Measurements from ENCODE around the gene OR52E5. TPM values are rescaled to one million over a fixed set of nuclear protein-coding genes. Genes with fewer than 3 reads are reported as not detected.

The OR52E5 gene
- total RNA-seq = not detected
- polyA plus RNA-seq = not detected
- 0 reads per million in 6 experiments for total RNA-seq

DNA sequence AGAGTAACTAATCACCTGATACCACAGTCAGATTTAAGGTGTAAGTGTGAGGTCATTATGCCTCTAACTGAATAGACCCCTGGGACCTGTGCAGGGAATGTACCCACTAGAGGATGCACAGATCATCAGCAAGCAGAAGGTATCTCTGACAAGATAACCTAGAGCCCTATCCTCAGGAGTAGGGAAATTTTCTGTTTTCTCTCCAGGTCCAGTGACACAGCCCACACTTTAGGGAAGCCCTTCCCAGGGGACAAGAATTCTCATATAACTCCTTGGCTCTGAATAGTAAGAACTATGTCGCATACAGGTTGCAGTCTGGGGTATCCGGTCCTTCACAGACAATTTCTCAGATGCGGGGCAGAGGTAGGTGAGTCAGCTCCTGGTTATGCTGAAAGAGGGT lies at the start of gene OR52E5:
Gene OR52E5, plus strand, starts transcription at position 301 of the 400 bp plus-strand sequence. CDS start 7,569 bp downstream, outside the sequence.
- Mint-ChIP-seq H3K9me3 (no peaks in the 10 kb centered on the region), H3K36me3 (no peaks in the 10 kb centered on the region), H3K27ac (no peak within 1 kb of the TSS), H3K4me3 (no peak within 1 kb of the TSS), H3K4me1 (no peaks in the 10 kb centered on the region), H3K27me3 (peaks cover 3 to 15% (median 6%) of the 10 kb centered on the region in 5 donors)
- ATAC-seq (no peak), DNase-seq (no peak)
- POLR2A ChIA-PET = no interaction called here

DNA sequence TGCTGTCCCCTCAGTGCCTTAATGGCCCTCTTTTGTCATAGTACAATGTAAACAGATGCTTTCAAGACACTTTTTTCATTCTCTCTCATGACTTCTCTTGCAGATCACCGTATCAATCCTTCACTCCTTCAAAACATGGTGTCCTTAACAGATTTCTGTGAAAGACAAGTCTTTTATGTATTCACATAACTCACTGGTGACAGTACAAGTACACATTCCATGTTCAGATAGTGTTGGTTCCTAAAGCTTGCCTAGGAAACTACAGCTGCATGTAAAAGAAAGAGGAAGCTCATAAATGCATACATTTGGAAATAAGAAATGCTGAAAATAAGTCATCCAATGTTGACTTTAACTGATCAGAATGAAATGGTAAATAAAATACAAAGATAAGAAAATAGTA lies 46.3 kb upstream of the OR52E5 start:
- Mint-ChIP-seq H3K4me3 (no peak overlapping the region), H3K36me3 (no peaks in the 10 kb centered on the region), H3K4me1 (no peaks in the 10 kb centered on the region), H3K9me3 (peaks cover 0 to under 1% (median 0%) of the 10 kb centered on the region in 9 donors), H3K27me3 (peaks cover 0 to 4% (median 3%) of the 10 kb centered on the region in 5 donors), H3K27ac (no peak overlapping the region)
- POLR2A ChIA-PET = no interaction called here
- ATAC-seq = no peak
- DNase-seq = no peak

GRCh38 chr11:5847711-5848110 lies 45.3 kb upstream of the OR52E5 start:
- H3K4me3 Mint-ChIP-seq = no peak overlapping the region
- no peaks in the 10 kb centered on the region for H3K4me1 Mint-ChIP-seq
- ATAC-seq (no peak), DNase-seq (no peak)
- H3K36me3 Mint-ChIP-seq = peaks cover 0 to under 1% (median 0%) of the 10 kb centered on the region in 3 donors
- no peak overlapping the region for H3K27ac Mint-ChIP-seq
- H3K27me3 Mint-ChIP-seq = peaks cover 2 to 7% (median 3%) of the 10 kb centered on the region in 5 donors
- H3K9me3 Mint-ChIP-seq = peaks cover 0 to 3% (median 0%) of the 10 kb centered on the region in 9 donors
- POLR2A ChIA-PET = no interaction called here

DNA sequence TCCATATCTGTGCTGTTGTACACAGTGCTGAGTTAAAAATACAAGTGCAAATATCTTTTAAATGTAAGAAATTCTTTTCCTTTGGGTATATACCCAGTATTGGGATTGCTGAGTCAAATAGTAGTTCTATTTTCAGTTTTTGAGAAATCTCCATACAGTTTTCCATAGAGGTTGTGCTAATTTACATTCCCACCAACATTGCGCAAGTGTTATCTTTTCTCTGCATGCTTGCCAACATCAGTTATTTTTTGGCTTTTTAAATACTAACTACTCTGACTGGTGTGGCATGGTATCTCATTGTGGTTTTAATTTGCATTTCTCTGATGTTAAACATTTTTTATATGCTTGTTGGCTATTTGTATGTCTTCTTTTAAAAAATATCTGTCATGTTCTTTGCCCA lies 42.0 kb upstream of the OR52E5 start:
- DNase-seq = no peak
- H3K36me3 Mint-ChIP-seq = peaks cover 0 to 6% (median 0%) of the 10 kb centered on the region in 3 donors
- no peaks in the 10 kb centered on the region for H3K4me1 Mint-ChIP-seq
- H3K9me3 Mint-ChIP-seq = peaks cover 0 to 9% (median 4%) of the 10 kb centered on the region in 9 donors
- POLR2A ChIA-PET = no interaction called here
- ATAC-seq = no peak
- H3K27ac Mint-ChIP-seq = no peak overlapping the region
- H3K4me3 Mint-ChIP-seq = no peak overlapping the region
- H3K27me3 Mint-ChIP-seq = peaks cover 13 to 31% (median 23%) of the 10 kb centered on the region in 5 donors

- Mint-ChIP-seq H3K9me3 (peaks cover 0 to 8% (median 4%) of the 10 kb centered on the region in 9 donors), H3K36me3 (peaks cover 0 to 6% (median 0%) of the 10 kb centered on the region in 3 donors), H3K4me3 (no peak within 1 kb of the TSS), H3K4me1 (no peaks in the 10 kb centered on the region), H3K27ac (no peak within 1 kb of the TSS), H3K27me3 (peaks cover 14 to 41% (median 21%) of the 10 kb centered on the region in 5 donors)
- POLR2A ChIA-PET = no interaction called here
- no peak for DNase-seq
- no peak for ATAC-seq
Measured at GRCh38 chr11:5857590-5857989, 35.4 kb upstream of the OR52E5 start, which contains the start of gene OR52E8. Gene OR52E8, minus strand, starts transcription at chr11:5857690. Its CDS starts 0 bp downstream, at chr11:5857690.

GRCh38 chr11:5865826-5866225 lies 27.2 kb upstream of the OR52E5 start:
- peaks cover 6 to 40% (median 15%) of the 10 kb centered on the region in 5 donors for H3K27me3 Mint-ChIP-seq
- no peaks in the 10 kb centered on the region for H3K4me1 Mint-ChIP-seq
- no peak for ATAC-seq
- DNase-seq = no peak
- peaks cover 0 to 5% (median 2%) of the 10 kb centered on the region in 3 donors for H3K36me3 Mint-ChIP-seq
- H3K4me3 Mint-ChIP-seq = no peak overlapping the region
- peaks cover 0 to 21% (median 5%) of the 10 kb centered on the region in 9 donors for H3K9me3 Mint-ChIP-seq
- H3K27ac Mint-ChIP-seq = no peak overlapping the region
- POLR2A ChIA-PET = no interaction called here

DNA sequence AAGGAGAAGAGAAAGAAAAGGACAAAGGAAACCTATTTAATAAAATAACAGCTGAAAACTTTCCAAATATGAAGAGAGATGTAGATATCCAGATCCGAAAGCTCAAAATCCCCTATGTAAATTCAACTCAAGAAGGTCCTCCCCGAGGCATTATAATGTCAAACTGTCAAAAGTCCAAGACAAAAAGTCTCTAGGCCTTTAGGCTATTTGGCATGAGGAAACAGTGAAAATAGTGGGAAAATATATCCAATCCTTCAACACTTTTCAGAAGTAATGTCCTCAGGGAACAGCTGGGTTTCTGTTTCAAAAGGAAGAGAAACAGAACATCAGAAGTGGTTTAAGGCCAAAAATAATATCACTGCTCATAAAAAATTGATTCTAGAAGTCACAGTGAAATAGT lies 14.4 kb upstream of the OR52E5 start:
- DNase-seq (no peak), ATAC-seq (no peak)
- Mint-ChIP-seq H3K27ac (no peak overlapping the region), H3K4me3 (no peak overlapping the region), H3K27me3 (peaks cover 0 to 21% (median 5%) of the 10 kb centered on the region in 5 donors), H3K4me1 (no peaks in the 10 kb centered on the region), H3K9me3 (peaks cover 0 to 8% (median 0%) of the 10 kb centered on the region in 9 donors), H3K36me3 (peaks cover 0 to 5% (median 0%) of the 10 kb centered on the region in 3 donors)
- POLR2A ChIA-PET = no interaction called here

- Mint-ChIP-seq H3K9me3 (no peaks in the 10 kb centered on the region), H3K27me3 (peaks cover 3 to 24% (median 10%) of the 10 kb centered on the region in 5 donors), H3K4me3 (no peak within 1 kb of the TSS), H3K36me3 (no peaks in the 10 kb centered on the region), H3K4me1 (no peaks in the 10 kb centered on the region), H3K27ac (no peak within 1 kb of the TSS)
- ATAC-seq (no peak), DNase-seq (no peak)
- POLR2A ChIA-PET = no interaction called here
Measured at GRCh38 chr11:5880329-5880728, 12.7 kb upstream of the OR52E5 start, which contains the start of gene OR52E4. Gene OR52E4, plus strand, starts transcription at chr11:5880629. Its CDS starts 3,664 bp downstream, at chr11:5884293.

- ATAC-seq (no peak), DNase-seq (no peak)
- no peaks in the 10 kb centered on the region for H3K4me1 Mint-ChIP-seq
- no peak overlapping the region for H3K4me3 Mint-ChIP-seq
- POLR2A ChIA-PET = no interaction called here
- H3K27ac Mint-ChIP-seq = no peak overlapping the region
- H3K27me3 Mint-ChIP-seq = peaks cover 3 to 32% (median 10%) of the 10 kb centered on the region in 5 donors
- H3K9me3 Mint-ChIP-seq = no peaks in the 10 kb centered on the region
- H3K36me3 Mint-ChIP-seq = no peaks in the 10 kb centered on the region
Measured at GRCh38 chr11:5881756-5882155, 11.3 kb upstream of the OR52E5 start.

DNA sequence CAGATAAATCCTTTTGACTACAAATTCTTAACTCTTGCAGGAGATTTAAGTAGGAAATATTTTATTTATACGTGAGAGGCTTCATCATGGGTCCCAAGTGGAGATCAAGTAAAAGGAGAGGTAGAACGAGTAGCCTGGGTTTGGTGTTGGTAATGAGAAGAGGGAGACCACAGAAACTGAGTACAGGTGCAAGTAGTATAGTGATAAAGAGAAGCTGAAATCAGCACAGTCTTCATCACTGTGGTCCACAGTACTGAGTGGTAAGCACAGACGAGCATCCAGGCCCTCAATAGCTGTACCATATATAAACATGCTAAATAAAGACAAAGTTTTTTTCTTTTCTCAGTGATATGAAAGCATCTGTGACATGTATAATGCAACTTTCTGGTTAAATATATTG lies 5.8 kb upstream of the OR52E5 start:
- H3K4me3 Mint-ChIP-seq = no peak overlapping the region
- H3K9me3 Mint-ChIP-seq = no peaks in the 10 kb centered on the region
- DNase-seq = no peak
- no peak for ATAC-seq
- no peaks in the 10 kb centered on the region for H3K4me1 Mint-ChIP-seq
- peaks cover 5 to 47% (median 13%) of the 10 kb centered on the region in 5 donors for H3K27me3 Mint-ChIP-seq
- POLR2A ChIA-PET = no interaction called here
- H3K27ac Mint-ChIP-seq = no peak overlapping the region
- no peaks in the 10 kb centered on the region for H3K36me3 Mint-ChIP-seq

GRCh38 chr11:5887661-5888060 lies 5.3 kb upstream of the OR52E5 start:
- POLR2A ChIA-PET = no interaction called here
- Mint-ChIP-seq H3K4me3 (no peak overlapping the region), H3K9me3 (no peaks in the 10 kb centered on the region), H3K4me1 (no peaks in the 10 kb centered on the region), H3K27ac (no peak overlapping the region), H3K27me3 (peaks cover 5 to 47% (median 13%) of the 10 kb centered on the region in 5 donors), H3K36me3 (no peaks in the 10 kb centered on the region)
- ATAC-seq (no peak), DNase-seq (no peak)

- DNase-seq (peak in 2 of 10 donors; percentile 1 to 9), ATAC-seq (no peak)
- POLR2A ChIA-PET = no interaction called here
- Mint-ChIP-seq H3K27ac (no peak overlapping the region), H3K36me3 (no peaks in the 10 kb centered on the region), H3K9me3 (no peaks in the 10 kb centered on the region), H3K4me3 (no peak overlapping the region), H3K4me1 (no peaks in the 10 kb centered on the region), H3K27me3 (peaks cover 3 to 28% (median 8%) of the 10 kb centered on the region in 5 donors)
Measured at GRCh38 chr11:5891216-5891800, 1.7 kb upstream of the OR52E5 start.

GRCh38 chr11:5899534-5899933 lies 6.5 kb downstream of the OR52E5 start:
- ATAC-seq = no peak
- no peak overlapping the region for H3K27ac Mint-ChIP-seq
- no peak for DNase-seq
- H3K27me3 Mint-ChIP-seq = peaks cover 0 to 16% (median 0%) of the 10 kb centered on the region in 5 donors
- H3K4me3 Mint-ChIP-seq = no peak overlapping the region
- POLR2A ChIA-PET = no interaction called here
- no peaks in the 10 kb centered on the region for H3K36me3 Mint-ChIP-seq
- H3K4me1 Mint-ChIP-seq = no peaks in the 10 kb centered on the region
- H3K9me3 Mint-ChIP-seq = no peaks in the 10 kb centered on the region

DNA sequence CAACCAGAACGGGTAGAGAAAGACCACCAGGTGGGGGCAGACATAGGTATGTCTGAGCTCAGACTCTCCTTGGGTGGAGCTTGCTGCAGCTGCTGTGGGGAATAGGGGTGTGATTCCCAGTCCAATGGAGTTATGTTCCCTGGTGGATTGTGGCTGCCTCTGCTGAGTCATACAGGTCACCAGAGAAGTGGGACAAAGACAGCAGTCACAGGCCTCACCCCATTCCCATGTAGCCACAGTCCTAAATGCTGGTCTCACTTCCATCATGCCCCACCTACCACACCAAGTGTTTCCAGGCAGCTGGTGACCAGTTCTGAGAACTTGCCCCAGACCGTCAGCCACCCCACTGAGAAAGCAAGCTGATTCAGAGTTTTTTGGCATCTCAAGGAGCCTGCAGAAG lies 17.5 kb downstream of the OR52E5 start:
- no peak for DNase-seq
- POLR2A ChIA-PET = no interaction called here
- peaks cover 0 to 4% (median 0%) of the 10 kb centered on the region in 3 donors for H3K36me3 Mint-ChIP-seq
- H3K9me3 Mint-ChIP-seq = peaks cover 0 to 8% (median 3%) of the 10 kb centered on the region in 9 donors
- no peak overlapping the region for H3K27ac Mint-ChIP-seq
- no peak for ATAC-seq
- H3K4me1 Mint-ChIP-seq = no peaks in the 10 kb centered on the region
- H3K4me3 Mint-ChIP-seq = no peak overlapping the region
- H3K27me3 Mint-ChIP-seq = peaks cover 21 to 59% (median 22%) of the 10 kb centered on the region in 5 donors
